Thoracic aorta (tissue), 2 donors: ENCODE data around the gene RAD23A. TPM values are rescaled to one million over a fixed set of nuclear protein-coding genes. Genes with fewer than 3 reads are reported as not detected.
A peak's percentile ranks its signal among the peaks of the same experiment; 100 is the strongest.
"Not testable (repeated sequence)": the region's sequence is repeated elsewhere in the genome, so short reads cannot be mapped to it uniquely, and the experiment has no call there.

ENCODE experiments used
- ATAC-seq: fragments of 150-250 bp; one replicate; pipeline ENCODE4 v1.8.0; 2017; ENCODE audit warnings: low read depth; ENCODE audit not compliant: insufficient number of reproducible peaks, low FRiP score
- DNase-seq: peaks from one replicate; pipeline ENCODE4 v3.0.0-alpha.2; 2020; ENCODE audit warnings: low spot score
- H3K27ac ChIP-seq, 2 donors: fragments of 200-600 bp; sonication (generic); 1 replicate in 1 of 2; 2 replicates in 1 of 2; pipeline ENCODE4 v1.5.1; 2016; ENCODE audit warnings: mild to moderate bottlenecking in 2 of 2, moderate library complexity in 2 of 2
- H3K27me3 ChIP-seq: fragments of 200-600 bp; sonication (generic); replicated peaks from 2 replicates; pipeline ENCODE4 v1.6.0; 2016; ENCODE audit warnings: mild to moderate bottlenecking; ENCODE audit not compliant: insufficient read depth
- H3K36me3 ChIP-seq: fragments of 200-600 bp; sonication (generic); one replicate; pipeline ENCODE4 v1.5.1; 2016
- H3K4me1 ChIP-seq, 2 donors: fragments of 200-600 bp; sonication (generic); 1 replicate in 1 of 2; 2 replicates in 1 of 2; pipeline versions ENCODE4 v1.5.1 to v1.6.0; 2016; ENCODE audit warnings: low read depth in 2 of 2, mild to moderate bottlenecking in 1 of 2; ENCODE audit not compliant: control insufficient read depth in 1 of 2
- H3K4me3 ChIP-seq: fragments of 200-600 bp; sonication (generic); 2 replicates; pipeline ENCODE4 v1.5.1; 2016; ENCODE audit warnings: mild to moderate bottlenecking
- H3K9me3 ChIP-seq: fragments of 200-600 bp; sonication (generic); 2 replicates; pipeline ENCODE4 v1.5.1; 2016
- total RNA-seq, 2 donors: library from RNA; depleted of rRNA; stranded (reverse); fragments of >200 nt; gene quantifications; one replicate each; pipeline versions ENCODE4 v1.1.0 to v1.2.3, GENCODE V29; 2016
- TF ChIP-seq, protein P1 (sequence below): fragments of 200-600 bp; sonication (generic); IDR thresholded peaks from one replicate; pipeline ENCODE4 v1.5.1; 2019; ENCODE audit warnings: antibody characterized with exemption

Gene RAD23A
- total RNA-seq, 2 donors from 2014 or later, result 116 to 130 TPM

DNA sequence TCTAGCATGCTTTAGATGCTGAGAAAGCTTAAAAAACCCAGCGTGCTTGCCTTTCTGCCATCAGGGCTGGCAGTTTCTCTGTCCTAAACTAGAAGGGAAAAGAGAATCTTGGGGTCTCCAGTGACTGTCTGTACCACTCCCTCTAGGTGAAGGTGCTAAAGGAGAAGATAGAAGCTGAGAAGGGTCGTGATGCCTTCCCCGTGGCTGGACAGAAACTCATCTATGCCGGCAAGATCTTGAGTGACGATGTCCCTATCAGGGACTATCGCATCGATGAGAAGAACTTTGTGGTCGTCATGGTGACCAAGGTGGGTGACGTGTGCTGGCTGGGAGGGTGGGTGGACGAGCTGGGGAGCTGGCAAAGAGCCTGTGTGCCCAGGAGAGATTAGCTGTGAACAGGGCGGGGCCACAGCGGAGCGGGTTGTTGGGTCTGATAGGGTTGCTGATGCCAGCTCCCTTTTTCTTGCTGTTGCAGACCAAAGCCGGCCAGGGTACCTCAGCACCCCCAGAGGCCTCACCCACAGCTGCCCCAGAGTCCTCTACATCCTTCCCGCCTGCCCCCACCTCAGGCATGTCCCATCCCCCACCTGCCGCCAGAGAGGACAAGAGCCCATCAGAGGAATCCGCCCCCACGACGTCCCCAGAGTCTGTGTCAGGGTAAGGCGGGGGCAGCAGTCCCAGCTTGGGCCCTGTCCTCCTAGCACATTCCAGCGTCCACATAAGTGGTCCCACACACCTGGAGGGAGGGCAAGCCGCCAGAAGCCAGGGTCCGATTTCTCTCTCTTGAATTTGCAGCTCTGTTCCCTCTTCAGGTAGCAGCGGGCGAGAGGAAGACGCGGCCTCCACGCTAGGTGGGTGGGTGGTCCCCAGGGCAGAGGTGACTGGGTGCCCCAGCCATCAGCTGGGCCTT is 2.3 kb downstream of the RAD23A start:
- H3K27ac ChIP-seq, result peak overlapping the region in 1 of 2 donors; percentile 25
- H3K4me1 ChIP-seq, result peaks cover 19 to 30% of the 10 kb centered on the region in 2 donors

DNA sequence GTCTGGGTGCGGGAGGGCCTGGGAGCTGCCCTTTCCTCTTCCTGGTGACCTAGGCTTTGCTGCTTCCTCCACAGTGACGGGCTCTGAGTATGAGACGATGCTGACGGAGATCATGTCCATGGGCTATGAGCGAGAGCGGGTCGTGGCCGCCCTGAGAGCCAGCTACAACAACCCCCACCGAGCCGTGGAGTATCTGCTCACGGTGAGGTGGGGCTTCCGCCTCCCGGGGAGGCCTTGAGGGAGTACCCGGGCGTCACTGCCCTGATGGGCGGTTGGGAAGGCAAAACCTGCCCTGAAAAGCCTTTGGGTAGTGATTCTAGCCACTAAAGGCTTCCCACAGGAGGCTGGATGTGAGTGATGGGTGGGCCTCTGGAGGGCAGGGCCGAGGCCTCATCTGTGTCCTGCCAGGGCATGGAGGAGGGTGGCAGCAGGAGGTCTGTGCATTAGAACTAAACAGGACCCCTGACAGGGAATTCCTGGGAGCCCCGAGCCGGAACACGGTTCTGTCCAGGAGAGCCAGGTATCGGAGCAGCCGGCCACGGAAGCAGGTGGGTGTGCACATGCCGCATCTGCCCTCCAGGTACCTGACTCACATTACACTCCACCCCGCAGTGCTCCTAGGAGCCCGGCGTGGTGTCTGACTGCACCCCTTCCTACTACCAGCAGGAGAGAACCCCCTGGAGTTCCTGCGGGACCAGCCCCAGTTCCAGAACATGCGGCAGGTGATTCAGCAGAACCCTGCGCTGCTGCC is 3.1 kb downstream of the RAD23A start:
- Histone ChIP-seq H3K4me3 (no peak overlapping the region), H3K4me1 (peaks cover 25 to 38% of the 10 kb centered on the region in 2 donors), H3K27me3 (no peaks in the 10 kb centered on the region), H3K36me3 (peaks cover 56% of the 10 kb centered on the region), H3K9me3 (no peaks in the 10 kb centered on the region), H3K27ac (peak overlapping the region in 1 of 2 donors; percentile 25)
- ATAC-seq (no peak), DNase-seq (no peak)
- TF ChIP-seq, protein P1, sequence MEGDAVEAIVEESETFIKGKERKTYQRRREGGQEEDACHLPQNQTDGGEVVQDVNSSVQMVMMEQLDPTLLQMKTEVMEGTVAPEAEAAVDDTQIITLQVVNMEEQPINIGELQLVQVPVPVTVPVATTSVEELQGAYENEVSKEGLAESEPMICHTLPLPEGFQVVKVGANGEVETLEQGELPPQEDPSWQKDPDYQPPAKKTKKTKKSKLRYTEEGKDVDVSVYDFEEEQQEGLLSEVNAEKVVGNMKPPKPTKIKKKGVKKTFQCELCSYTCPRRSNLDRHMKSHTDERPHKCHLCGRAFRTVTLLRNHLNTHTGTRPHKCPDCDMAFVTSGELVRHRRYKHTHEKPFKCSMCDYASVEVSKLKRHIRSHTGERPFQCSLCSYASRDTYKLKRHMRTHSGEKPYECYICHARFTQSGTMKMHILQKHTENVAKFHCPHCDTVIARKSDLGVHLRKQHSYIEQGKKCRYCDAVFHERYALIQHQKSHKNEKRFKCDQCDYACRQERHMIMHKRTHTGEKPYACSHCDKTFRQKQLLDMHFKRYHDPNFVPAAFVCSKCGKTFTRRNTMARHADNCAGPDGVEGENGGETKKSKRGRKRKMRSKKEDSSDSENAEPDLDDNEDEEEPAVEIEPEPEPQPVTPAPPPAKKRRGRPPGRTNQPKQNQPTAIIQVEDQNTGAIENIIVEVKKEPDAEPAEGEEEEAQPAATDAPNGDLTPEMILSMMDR, result no peak

More for the DNA sequence above, 2.3 kb downstream of the RAD23A start:
- H3K27me3 ChIP-seq, result no peaks in the 10 kb centered on the region
- no peaks in the 10 kb centered on the region for H3K9me3 ChIP-seq
- peaks cover 63% of the 10 kb centered on the region for H3K36me3 ChIP-seq
- no peak for DNase-seq
- H3K4me3 ChIP-seq, result no peak overlapping the region
- TF ChIP-seq, protein P1, result no peak
- no peak for ATAC-seq

- Histone ChIP-seq H3K4me3 (no peak overlapping the region), H3K27ac (no peak overlapping the region), H3K36me3 (peaks cover 52% of the 10 kb centered on the region), H3K4me1 (peaks cover 25 to 45% of the 10 kb centered on the region in 2 donors), H3K9me3 (no peaks in the 10 kb centered on the region), H3K27me3 (no peaks in the 10 kb centered on the region)
- no peak for DNase-seq
- ATAC-seq, result no peak
- TF ChIP-seq, protein P1, result no peak
These were observed 4.0 kb downstream of the RAD23A start for GRCh38 chr19:12949363-12950283.

- ATAC-seq, H3K27me3 ChIP-seq, H3K4me3 ChIP-seq, H3K9me3 ChIP-seq, DNase-seq: not testable (repeated sequence)
- Histone ChIP-seq H3K4me1 (peaks cover 24 to 56% of the 10 kb centered on the region in 2 donors), H3K36me3 (peaks cover 51% of the 10 kb centered on the region), H3K27ac (peak overlapping the region; percentile 80 to 93)
These were observed 6.4 kb downstream of the RAD23A start for GRCh38 chr19:12952050-12952449.

DNA sequence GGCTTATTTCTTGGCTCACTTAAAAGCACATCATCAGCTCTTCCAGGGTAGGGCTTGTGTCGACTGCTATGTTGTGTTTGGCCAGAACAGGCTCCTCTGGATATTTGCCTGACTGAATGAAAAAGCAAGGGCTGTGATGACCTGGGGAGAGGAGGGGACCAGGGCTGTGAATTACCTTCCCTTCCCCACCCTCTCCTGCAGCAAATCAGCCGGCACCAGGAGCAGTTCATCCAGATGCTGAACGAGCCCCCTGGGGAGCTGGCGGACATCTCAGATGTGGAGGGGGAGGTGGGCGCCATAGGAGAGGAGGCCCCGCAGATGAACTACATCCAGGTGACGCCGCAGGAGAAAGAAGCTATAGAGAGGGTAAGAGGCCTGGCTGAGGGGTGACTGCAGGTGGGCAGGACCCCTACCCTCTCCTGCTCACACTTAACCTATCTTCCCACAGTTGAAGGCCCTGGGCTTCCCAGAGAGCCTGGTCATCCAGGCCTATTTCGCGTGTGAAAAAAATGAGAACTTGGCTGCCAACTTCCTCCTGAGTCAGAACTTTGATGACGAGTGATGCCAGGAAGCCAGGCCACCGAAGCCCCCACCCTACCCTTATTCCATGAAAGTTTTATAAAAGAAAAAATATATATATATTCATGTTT is 7.0 kb downstream of the RAD23A start:
- H3K36me3 ChIP-seq, result peaks cover 48% of the 10 kb centered on the region
- peak overlapping the region; percentile 80 to 93 for H3K27ac ChIP-seq
- H3K9me3 ChIP-seq, result no peaks in the 10 kb centered on the region
- ATAC-seq, result peak; percentile 66
- no peaks in the 10 kb centered on the region for H3K27me3 ChIP-seq
- H3K4me3 ChIP-seq, result no peak overlapping the region
- TF ChIP-seq, protein P1, result no peak
- peak; percentile 40 for DNase-seq
- peaks cover 19 to 50% of the 10 kb centered on the region in 2 donors for H3K4me1 ChIP-seq
